HepG2 (cell line): ENCODE results near the gene OR1M1. TPM values are rescaled to one million over a fixed set of nuclear protein-coding genes. Genes with fewer than 3 reads are reported as not detected.

ENCODE experiments used
- ATAC-seq: fragments of 200-7000 bp; cut with Tn5 transposase; 3 replicates; pipeline ENCODE4 v1.9.1; 2020; ENCODE audit warnings: mild to moderate bottlenecking, moderate library complexity
- BruUV-seq: library from RNA; stranded (reverse); fragments of 400-500 nt; replicated peaks from 2 replicates; lab custom pipeline; 2021; lab: Mats Ljungman, UMichigan
- CTCF ChIA-PET: fragments of 300-600 bp; formaldehyde crosslinking; extraction: SDS; loops from one replicate; lab custom pipeline; 2021; ENCODE audit warnings: low total read pairs, inconsistent platforms, low intra/inter-chr PET ratio; lab: Yijun Ruan, JAX
- POLR2A ChIA-PET: fragments of 350-600 bp; sonication (Branson Sonifier 250); formaldehyde crosslinking; loops from one replicate; lab custom pipeline; 2020; ENCODE audit warnings: antibody characterized with exemption, inconsistent platforms; lab: Yijun Ruan, JAX
- DNase-seq: peaks from one replicate; pipeline ENCODE4 v3.0.0-alpha.2; 2015; ENCODE audit warnings: low spot score
- FAIRE-seq: peaks from 3 replicates; lab custom pipeline; 2011; peaks lifted over from hg19 to GRCh38; lab: Jason Lieb, UNC
- H2AFZ ChIP-seq: one replicate; pipeline ENCODE4 v1.6.1; 2011; ENCODE audit warnings: low read length, inconsistent platforms
- H3K27ac ChIP-seq: fragments of 300-600 bp; 3 replicates; pipeline ENCODE4 v1.8.0; 2011; ENCODE audit warnings: mixed run types, mild to moderate bottlenecking, mixed read lengths, low read length, inconsistent platforms; ENCODE audit not compliant: insufficient read depth; ENCODE audit errors: extremely low read length
- H3K27me3 ChIP-seq, 2 experiments: fragments of 200-600 bp in 1 of 2; 2 replicates in 1 of 2; 3 replicates in 1 of 2; pipeline versions ENCODE4 v1.6.0 to v1.8.0; 2011; ENCODE audit warnings: low read length in 2 of 2, mild to moderate bottlenecking in 2 of 2, moderate library complexity in 2 of 2, inconsistent platforms in 1 of 2; ENCODE audit not compliant: insufficient read depth in 2 of 2, control insufficient read depth in 1 of 2
- H3K36me3 ChIP-seq, 2 experiments: fragments of 200-600 bp in 1 of 2; replicated peaks in 1 of 2; 2 replicates in 1 of 2; 3 replicates in 1 of 2; pipeline versions ENCODE4 v1.5.1 to v1.8.0; 2011; ENCODE audit warnings: low read length in 2 of 2, inconsistent platforms in 1 of 2; ENCODE audit not compliant: insufficient read depth in 2 of 2, control insufficient read depth in 1 of 2
- H3K4me1 ChIP-seq: 2 replicates; pipeline ENCODE4 v1.5.1; 2012; ENCODE audit warnings: low read length, inconsistent platforms; ENCODE audit not compliant: insufficient read depth
- H3K4me2 ChIP-seq: 2 replicates; pipeline ENCODE4 v1.6.0; 2011; ENCODE audit warnings: low read depth, low read length, inconsistent platforms
- H3K4me3 ChIP-seq, 3 experiments: fragments of 200-600 bp in 1 of 3; sonication (generic), shearing (Covaris generic) in 1 of 3; replicated peaks in 1 of 3; 2 replicates each; pipeline ENCODE4 v1.5.1; 2011 to 2016; ENCODE audit warnings: low read length in 3 of 3, inconsistent platforms in 2 of 3, low read depth in 2 of 3, mild to moderate bottlenecking in 2 of 3, control low read depth in 1 of 3, mixed read lengths in 1 of 3; ENCODE audit not compliant: insufficient read depth in 1 of 3
- H3K79me2 ChIP-seq: one replicate; pipeline ENCODE4 v1.6.1; 2011; ENCODE audit warnings: low read length, inconsistent platforms; ENCODE audit not compliant: insufficient read depth
- H3K9ac ChIP-seq: 2 replicates; pipeline ENCODE4 v1.6.0; 2011; ENCODE audit warnings: mild to moderate bottlenecking, low read depth, low read length, inconsistent platforms; ENCODE audit not compliant: insufficient read depth
- H3K9me3 ChIP-seq: 2 replicates; pipeline ENCODE4 v1.5.1; 2012; ENCODE audit warnings: mild to moderate bottlenecking, low read length
- H4K20me1 ChIP-seq: 2 replicates; pipeline ENCODE4 v1.6.0; 2011; ENCODE audit warnings: inconsistent platforms, mild to moderate bottlenecking, low read length, moderate library complexity; ENCODE audit not compliant: insufficient read depth
- AHDC1 ChIP-seq: sonication (generic); formaldehyde crosslinking; IDR thresholded peaks from 2 replicates; pipeline ENCODE4 v1.5.1; 2020; ENCODE audit warnings: mild to moderate bottlenecking, missing genetic modification reagents, borderline replicate concordance
- BRCA1 ChIP-seq: sonication (generic); formaldehyde crosslinking; IDR thresholded peaks from 2 replicates; pipeline ENCODE4 v1.4.0; 2020; ENCODE audit warnings: missing genetic modification reagents
- MNT ChIP-seq: fragments of 450-650 bp; IDR thresholded peaks from 2 replicates; pipeline ENCODE4 v1.6.1; 2016
- REL ChIP-seq: sonication (generic); formaldehyde crosslinking; conservative IDR thresholded peaks from 2 replicates; pipeline ENCODE4 v1.8.0; 2022; ENCODE audit warnings: mild to moderate bottlenecking, missing genetic modification reagents, moderate library complexity
- SNAPC4 ChIP-seq: sonication (generic); formaldehyde crosslinking; IDR thresholded peaks from 2 replicates; pipeline ENCODE4 v1.4.0; 2020; ENCODE audit warnings: mild to moderate bottlenecking, missing genetic modification reagents
- USF2 ChIP-seq, 2 experiments: sonication (generic) in 1 of 2; formaldehyde crosslinking in 1 of 2; IDR thresholded peaks; 2 replicates each; pipeline versions ENCODE4 v1.5.1 to v1.6.1; 2011 to 2020; ENCODE audit warnings: borderline replicate concordance in 1 of 2, low read depth in 1 of 2, low read length in 1 of 2, mild to moderate bottlenecking in 1 of 2, missing genetic modification reagents in 1 of 2, moderate library complexity in 1 of 2
- ZNF816 ChIP-seq: sonication (generic); formaldehyde crosslinking; IDR thresholded peaks from 2 replicates; pipeline ENCODE4 v1.8.0; 2022; ENCODE audit warnings: missing genetic modification reagents, mild to moderate bottlenecking, borderline replicate concordance
- WGBS: methylation state at CpG from one replicate; pipeline ENCODE4 v1.1.6; 2017; ENCODE audit warnings: low lambda C conversion rate; 5-methylcytosine and 5-hydroxymethylcytosine counted together
- in situ Hi-C: cut with HindIII; loops from 2 replicates; pipeline ENCODE4 v1.10.0; 2017; ENCODE audit warnings: low pct_unique_long_range_greater_than_20kb; ENCODE audit not compliant: extremely low pct_ligation_motif_present
- intact Hi-C: fragments of 100-400 bp; cut with micrococcal nuclease; formaldehyde crosslinking; loops from one replicate; pipeline ENCODE4 v1.10.0; 2022; ENCODE audit not compliant: unreplicated experiment
- polyA plus RNA-seq, 8 experiments: library from polyadenylated mRNA; depleted of rRNA in 3 of 8; stranded (reverse) in 7 of 8; unstranded in 1 of 8; fragments of >200 nt; fragmentation: Illumina TruSeq in 4 of 8; extraction: Trizol in 4 of 8; gene quantifications; 2 replicates each; pipeline versions ENCODE4 v1.2.1 to v1.2.3, GENCODE V29; 2011 to 2016; ENCODE audit warnings: low read depth in 4 of 8, missing spikeins in 1 of 8, mixed read lengths in 1 of 8; ENCODE audit not compliant: insufficient read depth in 1 of 8
- total RNA-seq, 5 experiments: library from RNA; depleted of rRNA; stranded (reverse); fragments of >200 nt; fragmentation: Illumina TruSeq; extraction: Trizol; gene quantifications; 2 replicates each; pipeline ENCODE4 v1.2.3, GENCODE V29; 2016; ENCODE audit warnings: low read depth in 1 of 5

OR1M1 gene
- total and polyA plus RNA-seq, 2 of the 13 experiments (the other 11 are each of a cell fraction or from before 2014, with no cell fraction given) = not detected

- H3K4me2 ChIP-seq = peak overlapping the region; percentile 92
- TF ChIP-seq SNAPC4 (CRISPR knock-in tag) (0 out of 2 replicates have a peak, but pooled peaks have one; percentile 89), USF2 (IDR thresholded peaks at IDR 0.05; ENCODE audit: low read depth, low read length) (no peak), USF2 (CRISPR knock-in tag; IDR thresholded peaks at IDR 0.05; ENCODE audit: borderline replicate concordance) (0 out of 2 replicates have a peak, but pooled peaks have one; percentile 1), BRCA1 (CRISPR knock-in tag) (no peak), ZNF816 (no peak), AHDC1 (no peak), MNT (0 out of 2 replicates have a peak, but pooled peaks have one; percentile 5), REL (CRISPR knock-in tag) (no peak)
These were observed 52.8 kb downstream of the OR1M1 start for GRCh38 chr19:9139609-9140158.

More at GRCh38 chr19:9139609-9140158, 52.8 kb downstream of the OR1M1 start:
- ChIA-PET CTCF (no interaction called here), POLR2A (no interaction called here)
- FAIRE-seq (no peak), ATAC-seq (no peak; the same call in 2 of the 3 replicates), DNase-seq (no peak)
- H3K9me3 ChIP-seq = peaks cover 7% of the 10 kb centered on the region
- in situ Hi-C loops (loop anchor here (25.0 kb wide), 1 partner anchor 648 kb away; no protein-coding TSS in a partner anchor), intact Hi-C loops (loop anchor here (10.0 kb wide), 2 partner anchors 295 to 445 kb away; partner anchors contain the start of genes ZNF121 and ZNF266)
- peaks cover 45% of the 10 kb centered on the region for H3K79me2 ChIP-seq
- H3K4me3 ChIP-seq = peak overlapping the region; percentile 63 to 98 (median 95)
- TSS peak; percentile 77 for BruUV-seq
- no peaks in the 10 kb centered on the region for H3K36me3 ChIP-seq
- H2AFZ ChIP-seq = peak overlapping the region; percentile 99
- peak overlapping the region; percentile 93 for H3K9ac ChIP-seq
- WGBS = 25% methylated on average over 8 of the region's 8 CpGs
- peak overlapping the region; percentile 80 for H3K27ac ChIP-seq
- peaks cover 20% of the 10 kb centered on the region for H3K4me1 ChIP-seq
- H3K27me3 ChIP-seq = no peaks in the 10 kb centered on the region; a peak in 1 of 5 replicates
- peaks cover 10% of the 10 kb centered on the region; the same call in 1 of the 2 replicates for H4K20me1 ChIP-seq
